H1 (cell line): ENCODE data around the gene OASL. TPM values are rescaled to one million over a fixed set of nuclear protein-coding genes. Genes with fewer than 3 reads are reported as not detected.
A peak's percentile ranks its signal among the peaks of the same experiment; 100 is the strongest.

Experiments used
- CTCF ChIA-PET: fragments of 300-600 bp; sonication (Branson Sonifier 250); formaldehyde crosslinking; loops from one replicate; lab custom pipeline; 2021; ENCODE audit not compliant: partially characterized antibody; lab: Charles Lee
- POLR2A ChIA-PET: fragments of 300-600 bp; sonication (Branson Sonifier 250); formaldehyde crosslinking; loops from one replicate; lab custom pipeline; 2021; ENCODE audit warnings: inconsistent platforms; ENCODE audit not compliant: partially characterized antibody; lab: Charles Lee
- DNase-seq, 2 experiments: peaks; one replicate each; pipeline versions ENCODE4 v3.0.0 to v3.0.0-alpha.2; 2010 to 2022; ENCODE audit warnings: low spot score in 2 of 2, low read depth in 1 of 2, mixed read lengths in 1 of 2
- FAIRE-seq: peaks from 2 replicates; lab custom pipeline; 2011; peaks lifted over from hg19 to GRCh38; lab: Jason Lieb, UNC
- H2AFZ ChIP-seq: 2 replicates; pipeline ENCODE4 v1.8.1; 2012; ENCODE audit warnings: low read length, inconsistent platforms
- H2AK5ac ChIP-seq: 2 replicates; pipeline ENCODE4 v1.6.1; 2013; ENCODE audit warnings: low read depth, low read length
- H2BK120ac ChIP-seq: replicated peaks from 2 replicates; pipeline ENCODE3; 2013; ENCODE audit warnings: low read depth, low read length, inconsistent platforms
- H2BK12ac ChIP-seq: 2 replicates; pipeline ENCODE4 v1.6.1; 2013; ENCODE audit warnings: low read depth, low read length
- H2BK15ac ChIP-seq: 2 replicates; pipeline ENCODE4 v1.6.1; 2013; ENCODE audit warnings: low read length
- H2BK20ac ChIP-seq: 2 replicates; pipeline ENCODE4 v1.6.1; 2013; ENCODE audit warnings: low read length
- H2BK5ac ChIP-seq: 2 replicates; pipeline ENCODE4 v1.6.1; 2013; ENCODE audit warnings: low read depth, low read length
- H3K14ac ChIP-seq: 2 replicates; pipeline ENCODE4 v1.6.1; 2013; ENCODE audit warnings: inconsistent platforms; ENCODE audit not compliant: insufficient read length
- H3K18ac ChIP-seq: 2 replicates; pipeline ENCODE4 v1.6.1; 2013; ENCODE audit warnings: low read length; ENCODE audit errors: extremely low read depth
- H3K23ac ChIP-seq: 2 replicates; pipeline ENCODE4 v1.6.1; 2013; ENCODE audit warnings: inconsistent platforms; ENCODE audit not compliant: insufficient read length
- H3K23me2 ChIP-seq: 2 replicates; pipeline ENCODE4 v1.6.1; 2013; ENCODE audit warnings: low read depth, low read length
- H3K27ac ChIP-seq: 2 replicates; pipeline ENCODE4 v1.6.1; 2011; ENCODE audit warnings: low read depth, low read length, inconsistent platforms
- H3K27me3 ChIP-seq, 4 experiments: replicated peaks in 1 of 4; 1 replicate in 1 of 4; 2 replicates in 3 of 4; pipeline versions ENCODE4 v1.6.1 to v1.8.1; 2011 to 2013; ENCODE audit warnings: low read length in 3 of 4, mild to moderate bottlenecking in 3 of 4, inconsistent platforms in 2 of 4, mixed read lengths in 2 of 4, moderate library complexity in 1 of 4; ENCODE audit not compliant: control insufficient read depth in 3 of 4, insufficient read depth in 3 of 4; ENCODE audit errors: extremely low read depth in 1 of 4
- H3K36me3 ChIP-seq, 4 experiments: 2 replicates each; pipeline versions ENCODE4 v1.6.1 to v1.8.1; 2011 to 2013; ENCODE audit warnings: mild to moderate bottlenecking in 4 of 4, low read length in 3 of 4, moderate library complexity in 2 of 4, control low read depth in 1 of 4, inconsistent platforms in 1 of 4; ENCODE audit not compliant: insufficient read depth in 4 of 4, control insufficient read depth in 2 of 4
- H3K4ac ChIP-seq: replicated peaks from 2 replicates; pipeline ENCODE3; 2013; ENCODE audit warnings: low read length, low read depth, mixed read lengths, inconsistent platforms; ENCODE audit not compliant: insufficient read length
- H3K4me1 ChIP-seq, 4 experiments: replicated peaks in 1 of 4; 1 replicate in 1 of 4; 2 replicates in 3 of 4; pipeline versions ENCODE4 v1.6.1 to v1.8.1; 2011 to 2013; ENCODE audit warnings: low read length in 3 of 4, inconsistent platforms in 2 of 4, mixed read lengths in 1 of 4; ENCODE audit not compliant: insufficient read depth in 4 of 4, control insufficient read depth in 3 of 4
- H3K4me2 ChIP-seq, 2 experiments: 2 replicates each; pipeline versions ENCODE4 v1.6.1 to v1.8.1; 2011 to 2013; ENCODE audit warnings: low read depth in 2 of 2, low read length in 2 of 2, control low read depth in 1 of 2, inconsistent platforms in 1 of 2, mild to moderate bottlenecking in 1 of 2; ENCODE audit not compliant: insufficient read depth in 1 of 2
- H3K4me3 ChIP-seq, 4 experiments: fragments of 200-600, 300-600 bp in 1 of 4; sonication (generic), shearing (Covaris generic), sonication (Bioruptor Twin) in 1 of 4; 2 replicates each; pipeline versions ENCODE4 v1.5.1 to v1.8.1; 2011 to 2016; ENCODE audit warnings: low read length in 4 of 4, low read depth in 3 of 4, control low read depth in 2 of 4, inconsistent platforms in 2 of 4, mild to moderate bottlenecking in 2 of 4, mixed read lengths in 1 of 4, moderate library complexity in 1 of 4; ENCODE audit not compliant: insufficient read depth in 2 of 4; ENCODE audit errors: extremely low read depth in 1 of 4
- H3K56ac ChIP-seq: replicated peaks from 2 replicates; pipeline ENCODE3; 2013; ENCODE audit warnings: low read depth, mild to moderate bottlenecking, mixed read lengths, low read length, inconsistent platforms; ENCODE audit not compliant: insufficient read length
- H3K79me1 ChIP-seq: 2 replicates; pipeline ENCODE4 v1.6.1; 2013; ENCODE audit warnings: low read depth, low read length, control low read depth
- H3K79me2 ChIP-seq, 2 experiments: 2 replicates each; pipeline versions ENCODE4 v1.6.1 to v1.8.1; 2012 to 2013; ENCODE audit warnings: low read length in 2 of 2, mild to moderate bottlenecking in 2 of 2, inconsistent platforms in 1 of 2; ENCODE audit not compliant: insufficient read depth in 2 of 2, control insufficient read depth in 1 of 2
- H3K9ac ChIP-seq, 4 experiments: replicated peaks in 1 of 4; 1 replicate in 1 of 4; 2 replicates in 3 of 4; pipeline versions ENCODE4 v1.6.1 to v1.8.1; 2011 to 2013; ENCODE audit warnings: low read depth in 3 of 4, low read length in 3 of 4, control low read depth in 2 of 4, mild to moderate bottlenecking in 2 of 4, moderate library complexity in 2 of 4, inconsistent platforms in 1 of 4; ENCODE audit errors: extremely low read depth in 1 of 4
- H3K9me3 ChIP-seq, 2 experiments: 2 replicates each; pipeline versions ENCODE4 v1.6.1 to v1.8.1; 2012 to 2013; ENCODE audit warnings: mild to moderate bottlenecking in 2 of 2, moderate library complexity in 2 of 2, control low read depth in 1 of 2, inconsistent platforms in 1 of 2, low read depth in 1 of 2, low read length in 1 of 2, mixed read lengths in 1 of 2; ENCODE audit not compliant: insufficient read depth in 2 of 2
- H4K20me1 ChIP-seq, 2 experiments: replicated peaks in 1 of 2; 2 replicates each; pipeline versions ENCODE3 to v1.8.1; 2011 to 2013; ENCODE audit warnings: inconsistent platforms in 2 of 2, low read length in 2 of 2, mild to moderate bottlenecking in 1 of 2; ENCODE audit not compliant: insufficient read depth in 2 of 2, control insufficient read depth in 1 of 2
- H4K5ac ChIP-seq: 2 replicates; pipeline ENCODE4 v1.6.1; 2013; ENCODE audit warnings: low read length, low read depth, mixed read lengths, inconsistent platforms; ENCODE audit not compliant: insufficient read length
- H4K8ac ChIP-seq: 2 replicates; pipeline ENCODE4 v1.8.0; 2013; ENCODE audit warnings: mild to moderate bottlenecking, moderate library complexity, low read length, inconsistent platforms; ENCODE audit not compliant: insufficient read depth; ENCODE audit errors: extremely low read depth
- H4K91ac ChIP-seq: replicated peaks from 2 replicates; pipeline ENCODE3; 2013; ENCODE audit warnings: low read length, mixed read lengths, inconsistent platforms; ENCODE audit not compliant: insufficient read length
- NANOG ChIP-seq: IDR thresholded peaks from 2 replicates; pipeline ENCODE4 v1.6.1; 2011; ENCODE audit warnings: low read length, low read depth, mild to moderate bottlenecking, inconsistent platforms; ENCODE audit not compliant: insufficient read depth, poor library complexity, severe bottlenecking
- RAD21 ChIP-seq, 2 experiments: IDR thresholded peaks in 1 of 2; conservative IDR thresholded peaks in 1 of 2; 2 replicates each; pipeline ENCODE4 v1.6.1; 2011; ENCODE audit warnings: low read depth in 2 of 2, low read length in 2 of 2, improper control_type of control experiment in 1 of 2, inconsistent platforms in 1 of 2, mild to moderate bottlenecking in 1 of 2, moderate library complexity in 1 of 2
- SIX5 ChIP-seq: IDR thresholded peaks from 2 replicates; pipeline ENCODE4 v1.6.1; 2011; ENCODE audit warnings: mild to moderate bottlenecking, low read depth, low read length
- WGBS, 2 experiments: shearing (Covaris generic) in 1 of 2; methylation state at CpG; one replicate each; pipeline versions ENCODE4 v1.1.6 to v1.1.7; 2013 to 2015; ENCODE audit warnings: low lambda C conversion rate in 2 of 2, mixed read lengths in 2 of 2, inconsistent platforms in 1 of 2, low coverage in 1 of 2, missing lambda C conversion rate in 1 of 2; ENCODE audit not compliant: insufficient replicate concordance in 2 of 2, insufficient coverage in 1 of 2, insufficient read length in 1 of 2; ENCODE audit errors: extremely low coverage in 1 of 2, missing lambda C conversion rate in 1 of 2; 5-methylcytosine and 5-hydroxymethylcytosine counted together
- polyA plus RNA-seq, 7 experiments: library from polyadenylated mRNA; depleted of rRNA in 3 of 7; stranded (reverse) in 5 of 7; unstranded in 2 of 7; fragments of >200 nt in 5 of 7; fragments of 200-250 nt in 2 of 7; gene quantifications; 1 replicate in 5 of 7; 2 replicates in 1 of 7; 4 replicates in 1 of 7; pipeline versions ENCODE4 v1.2.1 to v1.2.3, GENCODE V29; 2011 to 2013; ENCODE audit warnings: missing spikeins in 2 of 7, mixed read lengths in 2 of 7
- total RNA-seq: library from RNA; stranded (reverse); fragmentation: NEBNext Ultra II Directional; extraction: Animal tissue kit (Norgen Biotek cat#: 25700); gene quantifications from 2 replicates; pipeline ENCODE4 v1.2.1, GENCODE V29; 2021
- TF ChIP-seq, protein P1 (sequence below), 3 experiments: IDR thresholded peaks; 1 replicate in 2 of 3; 2 replicates in 1 of 3; pipeline versions ENCODE4 v1.5.1 to v1.6.1; 2011; ENCODE audit warnings: low read length in 3 of 3, mild to moderate bottlenecking in 3 of 3, inconsistent platforms in 2 of 3, low read depth in 1 of 3, moderate library complexity in 1 of 3; ENCODE audit not compliant: insufficient read depth in 1 of 3; ENCODE audit errors: control extremely low read depth in 1 of 3
- TF ChIP-seq, protein P2 (sequence below): IDR thresholded peaks from 2 replicates; pipeline ENCODE4 v1.6.1; 2012; ENCODE audit warnings: inconsistent platforms

The OASL gene
- total and polyA plus RNA-seq, 2 of the 8 experiments (the other 6 are each of a cell fraction or from before 2014, with no cell fraction given) = not detected

DNA sequence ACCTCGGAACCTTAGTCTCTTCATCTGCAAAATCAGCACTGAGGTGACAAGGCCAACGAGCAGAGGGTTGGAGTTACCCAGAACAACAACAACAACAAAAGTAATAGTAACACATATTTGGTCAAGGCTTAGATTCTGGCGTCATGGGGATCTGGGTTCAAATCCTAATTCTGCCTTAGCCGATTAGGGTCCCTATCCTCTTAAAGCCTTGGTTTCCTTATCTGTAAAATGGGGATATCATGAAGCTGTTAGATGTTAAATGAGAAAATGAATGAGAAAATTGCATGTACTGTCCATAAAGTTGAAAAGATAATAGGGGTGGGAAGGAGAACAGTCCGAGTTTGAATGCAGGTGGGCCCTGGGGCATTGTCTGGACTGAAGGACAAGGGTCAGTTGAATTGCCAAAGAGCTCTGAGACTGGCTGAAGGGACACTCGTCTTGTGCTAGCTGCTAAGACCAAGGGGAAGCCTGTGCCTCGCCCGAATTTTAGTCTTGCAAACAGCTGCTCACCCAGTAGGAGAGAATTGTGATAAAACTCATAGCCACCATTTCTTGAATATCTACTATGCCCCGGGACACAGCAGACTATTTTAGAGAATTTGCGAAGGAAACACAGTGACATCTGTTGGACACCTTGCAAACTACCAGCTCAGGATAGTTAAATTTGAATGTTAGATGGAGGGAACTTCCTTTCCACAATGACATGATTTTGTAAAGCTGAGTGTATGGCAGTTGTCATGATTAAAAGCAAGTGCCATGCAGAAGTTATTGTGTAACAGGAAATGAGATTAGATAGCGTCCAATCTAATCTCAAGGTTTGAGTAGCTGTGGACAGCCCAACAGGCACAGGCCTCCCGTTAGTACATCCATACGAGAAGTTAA, 67.5 kb downstream of the OASL start:
- no peak overlapping the region for H2AFZ ChIP-seq
- H3K23ac ChIP-seq = no peak overlapping the region
- no peak overlapping the region for H3K4ac ChIP-seq
- no peaks in the 10 kb centered on the region for H3K9me3 ChIP-seq
- peaks cover 0 to 3% (median under 1%) of the 10 kb centered on the region in 4 experiments; a peak in 3 of 7 replicates for H3K4me1 ChIP-seq
- no peaks in the 10 kb centered on the region for H3K27me3 ChIP-seq
- H3K79me1 ChIP-seq = no peaks in the 10 kb centered on the region
- H3K56ac ChIP-seq = no peak overlapping the region
- H3K27ac ChIP-seq = no peak overlapping the region
- FAIRE-seq (peak; percentile 91), DNase-seq (no peak)
- CTCF ChIA-PET = interaction anchor here (0.5 to 3.5 kb wide), 63 partner anchors 8 to 647 kb away, joined by 3 to 34 read pairs (median 4); partner anchors contain the start of genes C12orf43 and UNC119B
- H2BK5ac ChIP-seq = no peak overlapping the region
- H4K5ac ChIP-seq = no peak overlapping the region
- peak overlapping the region; percentile 64; the same call in 1 of the 2 replicates for H2BK12ac ChIP-seq
- WGBS, 2 experiments = 56% methylated on average over 13 of the region's 13 CpGs; no CpG with 5 or more reads in 1 of the 2 experiments
- H3K9ac ChIP-seq = no peak overlapping the region
- no peaks in the 10 kb centered on the region for H3K23me2 ChIP-seq
- H3K36me3 ChIP-seq = no peaks in the 10 kb centered on the region
- H4K91ac ChIP-seq = peak overlapping the region; percentile 48
- H3K4me3 ChIP-seq = no peak overlapping the region
- POLR2A ChIA-PET = interaction anchor here (0.6 to 1.0 kb wide), 2 partner anchors 11 to 304 kb away, joined by 3 to 5 read pairs; no protein-coding TSS in a partner anchor
- no peaks in the 10 kb centered on the region for H3K79me2 ChIP-seq
- H2BK15ac ChIP-seq = no peak overlapping the region
- no peaks in the 10 kb centered on the region for H4K20me1 ChIP-seq
- no peak overlapping the region for H2BK120ac ChIP-seq
- no peak overlapping the region for H2AK5ac ChIP-seq
- H2BK20ac ChIP-seq = peak overlapping the region; percentile 0; the same call in 1 of the 2 replicates
- no peak overlapping the region for H4K8ac ChIP-seq
- no peak overlapping the region for H3K4me2 ChIP-seq
- TF ChIP-seq, protein P1, sequence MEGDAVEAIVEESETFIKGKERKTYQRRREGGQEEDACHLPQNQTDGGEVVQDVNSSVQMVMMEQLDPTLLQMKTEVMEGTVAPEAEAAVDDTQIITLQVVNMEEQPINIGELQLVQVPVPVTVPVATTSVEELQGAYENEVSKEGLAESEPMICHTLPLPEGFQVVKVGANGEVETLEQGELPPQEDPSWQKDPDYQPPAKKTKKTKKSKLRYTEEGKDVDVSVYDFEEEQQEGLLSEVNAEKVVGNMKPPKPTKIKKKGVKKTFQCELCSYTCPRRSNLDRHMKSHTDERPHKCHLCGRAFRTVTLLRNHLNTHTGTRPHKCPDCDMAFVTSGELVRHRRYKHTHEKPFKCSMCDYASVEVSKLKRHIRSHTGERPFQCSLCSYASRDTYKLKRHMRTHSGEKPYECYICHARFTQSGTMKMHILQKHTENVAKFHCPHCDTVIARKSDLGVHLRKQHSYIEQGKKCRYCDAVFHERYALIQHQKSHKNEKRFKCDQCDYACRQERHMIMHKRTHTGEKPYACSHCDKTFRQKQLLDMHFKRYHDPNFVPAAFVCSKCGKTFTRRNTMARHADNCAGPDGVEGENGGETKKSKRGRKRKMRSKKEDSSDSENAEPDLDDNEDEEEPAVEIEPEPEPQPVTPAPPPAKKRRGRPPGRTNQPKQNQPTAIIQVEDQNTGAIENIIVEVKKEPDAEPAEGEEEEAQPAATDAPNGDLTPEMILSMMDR (IDR thresholded peaks at IDR 0.05; ENCODE audit: control extremely low read depth in 1 of 3, insufficient read depth in 1 of 3, low read depth in 1 of 3, low read length in 3 of 3) = peak in 2 of 3 experiments; percentile 61 to 81; a peak in 3 of 4 replicates
- peak; percentile 84 to 89 for TF ChIP-seq RAD21 (IDR thresholded peaks at IDR 0.05 in 1 of 2, conservative IDR thresholded peaks at IDR 0.05 in 1 of 2; ENCODE audit: low read depth in 2 of 2, low read length in 2 of 2)
- TF ChIP-seq NANOG = no peak
- TF ChIP-seq, protein P2, sequence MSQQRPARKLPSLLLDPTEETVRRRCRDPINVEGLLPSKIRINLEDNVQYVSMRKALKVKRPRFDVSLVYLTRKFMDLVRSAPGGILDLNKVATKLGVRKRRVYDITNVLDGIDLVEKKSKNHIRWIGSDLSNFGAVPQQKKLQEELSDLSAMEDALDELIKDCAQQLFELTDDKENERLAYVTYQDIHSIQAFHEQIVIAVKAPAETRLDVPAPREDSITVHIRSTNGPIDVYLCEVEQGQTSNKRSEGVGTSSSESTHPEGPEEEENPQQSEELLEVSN = no peak
- TF ChIP-seq SIX5 = no peak
- H3K14ac ChIP-seq = no peak overlapping the region
- no peak overlapping the region for H3K18ac ChIP-seq
